ENCODE results near the gene WIPF1.
"Not testable (repeated sequence)": the region's sequence is repeated elsewhere in the genome, so short reads cannot be mapped to it uniquely, and the experiment has no call there.

WIPF1 gene

DNA sequence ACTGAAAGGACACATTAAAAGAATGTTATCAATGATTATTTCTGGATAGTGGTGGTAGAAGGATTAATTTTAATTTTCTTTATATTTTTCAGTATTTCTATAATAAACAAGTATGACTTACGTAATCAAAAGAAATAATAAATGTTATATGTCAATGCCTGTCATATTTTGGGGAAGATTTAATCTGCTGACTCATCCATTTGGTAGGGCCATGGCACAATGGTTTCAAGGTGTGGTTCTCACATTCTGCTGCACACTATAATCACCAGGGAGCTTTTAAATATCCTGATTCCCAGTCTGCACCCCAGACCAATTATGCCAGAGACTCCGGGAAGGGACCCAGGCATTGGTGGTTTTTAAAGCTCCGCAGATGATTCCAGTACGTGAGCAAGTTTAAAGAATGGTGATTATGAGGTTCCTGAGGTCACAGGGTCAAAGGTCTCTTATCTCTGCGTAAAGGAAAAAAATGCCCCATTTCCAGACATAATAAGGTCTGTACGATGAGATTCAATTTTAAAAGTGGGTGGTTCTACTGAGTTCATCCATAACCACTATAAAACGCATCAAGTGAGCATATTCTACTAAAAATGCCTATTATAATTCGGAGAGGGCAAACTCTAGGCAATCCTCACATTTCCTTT lies 27.2 kb downstream of the WIPF1 start:
- DNase-seq, result no peak

DNA sequence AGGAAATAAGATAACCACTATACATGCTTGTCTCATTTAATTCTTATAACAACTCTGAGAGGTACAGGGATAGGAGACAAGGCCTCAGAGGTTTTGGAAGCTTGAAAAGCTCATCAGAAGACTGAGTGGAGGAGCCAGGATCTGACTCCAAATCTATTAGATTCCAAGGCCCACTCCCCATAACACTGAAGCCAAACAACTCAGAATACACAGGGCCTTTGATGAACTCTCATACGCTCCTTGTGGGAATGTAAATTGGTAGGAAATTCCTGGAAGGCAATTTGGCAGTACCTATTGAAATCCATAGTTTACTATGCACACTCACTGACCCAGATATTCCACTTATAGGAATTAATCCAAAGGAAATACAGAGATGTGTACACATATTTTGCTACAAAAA lies 27.9 kb downstream of the WIPF1 start:
- DNase-seq, result no peak

DNA sequence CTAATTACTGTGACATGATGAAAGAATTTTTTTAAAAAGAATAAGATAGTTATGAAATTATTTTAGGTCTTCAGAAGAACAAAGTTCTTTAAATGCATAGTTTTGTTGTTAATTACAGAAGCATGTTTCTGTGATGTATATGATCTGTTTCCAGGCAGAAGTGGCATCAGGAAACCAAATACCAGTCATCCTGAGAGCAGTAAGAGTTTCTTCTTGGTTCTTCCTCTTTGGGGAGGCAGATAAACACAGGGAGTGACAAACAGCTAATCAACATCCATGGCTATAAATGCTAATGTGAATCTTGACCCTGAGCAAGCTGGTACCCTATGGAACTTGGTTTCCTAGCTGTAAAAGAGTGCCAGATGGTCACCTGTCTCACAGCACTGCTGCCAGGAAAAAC lies 29.2 kb downstream of the WIPF1 start:
- no peak for DNase-seq

DNA sequence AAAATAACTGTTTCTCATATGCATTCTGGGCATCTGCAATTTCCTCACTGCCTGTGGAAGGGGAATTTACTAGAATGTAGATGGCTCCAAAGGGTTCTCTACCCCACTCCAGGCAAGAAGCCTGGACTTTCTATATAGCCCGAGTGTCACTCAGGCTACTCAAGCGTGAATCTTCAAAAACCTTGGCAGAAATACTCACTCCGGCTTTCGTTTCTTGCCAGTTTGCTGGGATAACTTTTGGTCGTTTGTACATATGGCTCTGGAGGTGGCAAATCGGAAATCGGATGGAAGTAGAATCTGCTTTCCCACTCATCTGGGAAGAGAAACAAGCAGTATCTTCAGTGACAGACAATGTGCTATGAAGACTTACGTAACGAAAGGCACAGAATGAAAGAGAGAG lies 30.7 kb downstream of the WIPF1 start:
- DNase-seq, result no peak

- no peak for DNase-seq
Measured at GRCh38 chr2:174563530-174564282, 33.9 kb downstream of the WIPF1 start.

DNA sequence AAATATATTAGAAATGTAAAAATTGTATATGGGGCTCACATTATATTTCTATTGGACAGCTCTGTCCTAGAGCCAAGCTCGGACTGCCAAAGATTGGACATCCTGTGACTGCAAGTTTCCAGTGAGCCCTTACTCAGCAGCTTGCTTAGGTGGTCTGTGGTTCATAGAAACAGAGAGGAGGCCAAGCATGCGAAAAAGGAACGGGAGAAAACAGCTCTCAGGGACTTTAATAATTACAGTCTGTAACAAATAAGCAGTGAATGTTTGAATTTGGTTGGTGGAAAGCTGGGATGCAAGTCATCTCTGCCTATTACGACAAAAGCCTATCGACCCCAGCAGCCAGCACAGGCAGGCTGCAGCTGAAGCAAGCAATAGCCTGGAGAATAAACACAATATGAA lies 35.6 kb downstream of the WIPF1 start:
- no peak for DNase-seq

DNA sequence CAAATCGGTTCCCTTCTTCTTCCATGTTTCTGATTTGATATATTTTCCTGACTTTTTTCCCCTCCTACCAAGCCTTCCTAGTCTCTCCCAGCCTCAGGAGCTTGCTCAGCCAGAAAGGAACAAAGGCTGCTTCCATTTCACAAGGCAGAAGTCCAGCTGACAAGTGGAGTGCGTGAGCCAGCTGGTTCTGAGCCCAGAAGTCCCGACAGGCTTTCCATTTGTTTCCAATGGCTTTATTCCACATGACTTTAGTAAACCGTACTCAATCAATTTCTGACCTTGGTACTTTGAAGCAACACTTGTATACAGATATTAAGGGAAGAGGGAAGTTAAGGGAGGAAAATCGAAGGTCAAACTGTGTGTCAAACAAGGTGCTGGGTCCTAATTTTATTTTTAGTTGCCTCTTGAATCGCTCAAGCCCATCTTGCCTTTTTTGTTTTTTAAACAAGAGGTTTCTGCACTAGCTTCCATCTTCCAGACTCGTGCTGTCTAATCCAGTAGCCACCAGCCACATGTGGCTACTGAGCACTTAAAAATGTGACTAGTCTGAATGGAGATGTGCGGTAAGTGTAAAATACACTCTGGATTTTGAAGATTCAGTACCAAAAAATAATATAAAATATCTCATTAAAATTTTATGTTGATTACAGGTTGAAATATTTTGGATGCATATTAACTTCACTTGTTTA lies 36.2 kb downstream of the WIPF1 start:
- no peak for DNase-seq

DNA sequence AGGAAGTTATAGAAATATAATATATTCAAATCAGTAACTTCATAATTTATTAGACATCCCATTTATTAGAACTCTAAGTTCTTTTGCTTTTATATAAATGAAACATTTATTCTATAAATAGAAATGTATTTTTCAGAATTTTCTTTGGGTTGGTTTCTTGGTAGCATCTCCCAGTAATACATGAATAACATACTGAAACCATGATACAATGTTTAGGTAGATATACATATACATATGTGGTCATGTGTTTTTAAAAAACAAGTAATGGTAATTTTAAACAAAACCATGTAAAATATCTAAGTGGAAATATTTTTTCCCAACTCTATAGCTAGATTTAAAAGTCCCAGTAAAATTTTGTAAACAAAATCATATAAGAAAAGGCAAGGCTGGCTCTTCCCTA lies 36.9 kb downstream of the WIPF1 start:
- no peak for DNase-seq

DNA sequence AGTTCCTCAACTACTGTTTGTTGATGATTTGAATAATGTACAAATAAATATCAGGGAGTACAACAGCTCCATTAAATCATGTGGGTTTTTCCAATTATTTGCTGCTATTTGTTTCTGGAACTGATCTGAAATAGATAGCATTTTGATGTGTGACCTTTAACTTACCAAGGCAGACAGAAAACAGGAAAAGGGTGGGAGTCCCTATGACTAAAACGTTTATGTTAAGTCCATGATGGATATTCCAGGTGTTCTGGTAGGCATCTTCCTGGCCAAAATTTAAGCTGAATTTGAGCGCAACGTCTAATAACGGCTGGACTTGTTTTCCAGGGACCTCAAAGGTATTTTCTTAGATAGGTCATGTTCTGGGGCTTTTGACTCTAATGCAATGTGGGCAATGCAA lies 41.6 kb downstream of the WIPF1 start:
- DNase-seq, result no peak

GRCh38 chr2:174554529-174555150 lies 43.0 kb downstream of the WIPF1 start:
- DNase-seq, result no peak

GRCh38 chr2:174553811-174554493 lies 43.7 kb downstream of the WIPF1 start:
- peak; percentile 32 for DNase-seq

GRCh38 chr2:174552880-174553279 lies 44.7 kb downstream of the WIPF1 start:
- no peak for DNase-seq

- DNase-seq, result no peak
Measured at GRCh38 chr2:174551697-174552096, 45.9 kb downstream of the WIPF1 start.

DNA sequence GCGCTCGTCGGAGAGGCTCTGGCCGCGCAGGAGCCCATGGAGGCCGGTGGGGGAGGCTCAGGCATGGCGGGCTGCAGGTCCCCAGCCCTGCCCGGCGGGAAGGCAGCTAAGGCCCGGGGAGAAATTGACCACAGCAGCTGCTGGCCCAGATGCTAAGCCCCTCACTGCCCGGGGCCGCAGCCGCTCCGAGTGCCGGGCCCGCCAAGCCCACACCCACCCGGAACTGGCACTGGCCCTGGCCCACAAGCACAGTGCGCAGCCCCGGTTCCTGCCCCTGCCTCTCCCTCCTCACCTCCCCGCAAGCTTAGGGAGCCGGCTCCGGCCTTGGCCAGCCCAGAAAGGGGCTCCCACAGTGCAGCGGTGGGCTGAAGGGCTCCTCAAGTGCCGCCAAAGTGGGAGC lies 49.0 kb downstream of the WIPF1 start:
- DNase-seq, result not testable (repeated sequence)

DNA sequence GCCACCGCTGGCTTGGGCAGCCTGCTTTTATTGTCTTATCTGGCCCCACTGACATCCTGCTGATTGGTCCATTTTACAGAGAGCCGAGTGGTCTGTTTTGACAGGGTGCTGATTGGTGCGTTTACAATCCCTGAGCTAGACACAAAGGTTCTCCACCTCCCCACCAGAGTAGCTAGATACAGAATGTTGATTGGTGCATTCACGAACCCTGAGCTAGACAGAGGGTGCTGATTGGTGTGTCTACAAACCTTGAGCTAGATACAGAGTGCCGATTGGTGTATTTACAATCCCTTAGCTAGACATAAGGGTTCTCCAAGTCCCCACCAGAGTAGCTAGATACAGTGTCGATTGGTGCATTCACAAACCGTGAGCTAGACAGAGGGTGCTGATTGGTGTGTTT lies 49.6 kb downstream of the WIPF1 start:
- DNase-seq, result not testable (repeated sequence)

- peak; percentile 25 for DNase-seq
Measured at GRCh38 chr2:174546519-174547506, 50.8 kb downstream of the WIPF1 start.

GRCh38 chr2:174545240-174545639 lies 52.4 kb downstream of the WIPF1 start:
- no peak for DNase-seq

- no peak for DNase-seq
Measured at GRCh38 chr2:174544802-174545201, 52.8 kb downstream of the WIPF1 start.

- DNase-seq, result no peak
Measured at GRCh38 chr2:174544156-174544555, 53.4 kb downstream of the WIPF1 start.

- DNase-seq, result no peak
Measured at GRCh38 chr2:174540893-174541292, 56.7 kb downstream of the WIPF1 start.

DNA sequence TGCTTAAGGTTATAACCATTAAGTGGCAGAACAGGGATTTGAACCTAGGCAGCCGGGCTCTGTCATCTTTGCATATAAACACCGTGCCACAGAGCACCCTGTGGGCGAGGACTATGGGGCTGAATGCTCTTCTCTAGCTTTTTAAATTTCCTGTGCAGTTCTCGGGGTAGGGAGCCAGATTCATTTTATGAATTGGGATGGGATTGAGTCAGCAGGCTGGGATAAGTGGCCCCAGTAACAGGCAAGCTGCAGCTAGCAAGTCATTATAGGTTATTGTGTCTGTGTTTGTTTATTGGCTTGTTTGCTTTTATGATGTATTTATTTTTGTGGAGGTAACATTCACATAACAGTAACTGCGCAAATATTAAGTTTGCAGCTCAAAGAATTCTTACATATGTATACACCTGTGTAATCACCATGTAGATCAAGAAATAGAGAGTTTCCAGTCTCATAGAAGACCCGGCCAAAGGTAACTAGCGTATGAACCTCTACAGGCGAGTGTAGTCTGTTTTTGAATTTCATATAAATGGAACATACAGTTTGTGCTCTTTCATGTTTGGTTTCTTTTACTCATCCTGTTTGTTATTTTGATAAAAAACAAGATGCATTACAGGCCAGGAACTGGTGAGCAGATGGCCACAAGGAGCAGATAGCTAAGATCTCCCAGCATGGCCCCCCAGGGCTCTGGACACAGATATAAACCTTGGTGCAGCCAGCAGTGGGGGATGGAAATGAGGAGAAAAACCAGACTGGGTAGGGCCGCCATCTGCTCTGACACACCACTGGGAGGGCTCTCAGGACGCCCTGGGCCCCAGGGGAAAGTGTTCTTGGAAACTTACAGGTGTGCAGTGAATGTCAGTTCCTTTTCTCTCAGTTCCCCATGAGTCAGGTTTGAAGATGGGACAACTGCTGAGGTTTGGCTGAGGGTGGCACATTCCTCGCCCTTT lies 61.6 kb downstream of the WIPF1 start:
- DNase-seq, result no peak

All from CD4-positive, alpha-beta T cell treated with Interleukin-15 for 1 hour (primary cell).